ENCODE results near the gene ALLC. TPM values are rescaled to one million over a fixed set of nuclear protein-coding genes. Genes with fewer than 3 reads are reported as not detected.
"Not testable (repeated sequence)": the region's sequence is repeated elsewhere in the genome, so short reads cannot be mapped to it uniquely, and the experiment has no call there.

Gene ALLC
- total and polyA plus RNA-seq, 2 experiments from 2014 or later: not detected

GRCh38 chr2:3655871-3656761 lies 1.9 kb upstream of the ALLC start:
- Histone ChIP-seq H3K9me3 (ENCODE audit: low read depth) (no peaks in the 10 kb centered on the region), H3K36me3 (replicated peaks; ENCODE audit: insufficient read depth, low read depth) (no peaks in the 10 kb centered on the region), H3K4me1 (ENCODE audit: insufficient read depth) (peaks cover 15% of the 10 kb centered on the region), H4K20me1 (ENCODE audit: insufficient read depth, poor library complexity, severe bottlenecking) (no peaks in the 10 kb centered on the region), H3K27me3 (no peaks in the 10 kb centered on the region), H3K4me2 (no peak overlapping the region), H3K9me2 (replicated peaks; ENCODE audit: insufficient read depth) (no peaks in the 10 kb centered on the region), H3K79me2 (no peaks in the 10 kb centered on the region), H3K4me3 (no peak overlapping the region), H2AFZ (no peak overlapping the region), H3K27ac (no peak overlapping the region)
- no peak for DNase-seq (ENCODE audit: low spot score)
- TF ChIP-seq, protein P1, sequence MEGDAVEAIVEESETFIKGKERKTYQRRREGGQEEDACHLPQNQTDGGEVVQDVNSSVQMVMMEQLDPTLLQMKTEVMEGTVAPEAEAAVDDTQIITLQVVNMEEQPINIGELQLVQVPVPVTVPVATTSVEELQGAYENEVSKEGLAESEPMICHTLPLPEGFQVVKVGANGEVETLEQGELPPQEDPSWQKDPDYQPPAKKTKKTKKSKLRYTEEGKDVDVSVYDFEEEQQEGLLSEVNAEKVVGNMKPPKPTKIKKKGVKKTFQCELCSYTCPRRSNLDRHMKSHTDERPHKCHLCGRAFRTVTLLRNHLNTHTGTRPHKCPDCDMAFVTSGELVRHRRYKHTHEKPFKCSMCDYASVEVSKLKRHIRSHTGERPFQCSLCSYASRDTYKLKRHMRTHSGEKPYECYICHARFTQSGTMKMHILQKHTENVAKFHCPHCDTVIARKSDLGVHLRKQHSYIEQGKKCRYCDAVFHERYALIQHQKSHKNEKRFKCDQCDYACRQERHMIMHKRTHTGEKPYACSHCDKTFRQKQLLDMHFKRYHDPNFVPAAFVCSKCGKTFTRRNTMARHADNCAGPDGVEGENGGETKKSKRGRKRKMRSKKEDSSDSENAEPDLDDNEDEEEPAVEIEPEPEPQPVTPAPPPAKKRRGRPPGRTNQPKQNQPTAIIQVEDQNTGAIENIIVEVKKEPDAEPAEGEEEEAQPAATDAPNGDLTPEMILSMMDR (IDR thresholded peaks at IDR 0.05; ENCODE audit: poor library complexity): no peak
- no peak for TF ChIP-seq EZH2 (IDR thresholded peaks at IDR 0.05; ENCODE audit: borderline replicate concordance)
- no peak for TF ChIP-seq EZH2phosphoT487 (IDR thresholded peaks at IDR 0.05; ENCODE audit: low read depth, severe bottlenecking, unreplicated experiment)
- WGBS (ENCODE audit: low lambda C conversion rate, missing lambda C conversion rate): 93% methylated on average over 28 of the region's 28 CpGs

GRCh38 chr2:3656762-3657721 lies 958 bp upstream of the ALLC start:
- H3K36me3 ChIP-seq (replicated peaks; ENCODE audit: insufficient read depth, low read depth): no peaks in the 10 kb centered on the region
- no peaks in the 10 kb centered on the region for H3K27me3 ChIP-seq
- TF ChIP-seq, protein P1 (IDR thresholded peaks at IDR 0.05; ENCODE audit: poor library complexity): no peak
- TF ChIP-seq EZH2phosphoT487 (IDR thresholded peaks at IDR 0.05; ENCODE audit: low read depth, severe bottlenecking, unreplicated experiment) (no peak), EZH2 (IDR thresholded peaks at IDR 0.05; ENCODE audit: borderline replicate concordance) (no peak)
- no peak overlapping the region for H2AFZ ChIP-seq
- DNase-seq (ENCODE audit: low spot score): no peak
- H3K4me1 ChIP-seq (ENCODE audit: insufficient read depth): peaks cover 15% of the 10 kb centered on the region
- H3K79me2 ChIP-seq: no peaks in the 10 kb centered on the region
- H3K27ac ChIP-seq: no peak overlapping the region
- 69% methylated on average over 36 of the region's 36 CpGs for WGBS (ENCODE audit: low lambda C conversion rate, missing lambda C conversion rate)
- no peak overlapping the region for H3K4me2 ChIP-seq
- H4K20me1 ChIP-seq (ENCODE audit: insufficient read depth, poor library complexity, severe bottlenecking): no peaks in the 10 kb centered on the region
- H3K4me3 ChIP-seq: no peak overlapping the region
- no peaks in the 10 kb centered on the region for H3K9me3 ChIP-seq (ENCODE audit: low read depth)
- no peaks in the 10 kb centered on the region for H3K9me2 ChIP-seq (replicated peaks; ENCODE audit: insufficient read depth)

DNA sequence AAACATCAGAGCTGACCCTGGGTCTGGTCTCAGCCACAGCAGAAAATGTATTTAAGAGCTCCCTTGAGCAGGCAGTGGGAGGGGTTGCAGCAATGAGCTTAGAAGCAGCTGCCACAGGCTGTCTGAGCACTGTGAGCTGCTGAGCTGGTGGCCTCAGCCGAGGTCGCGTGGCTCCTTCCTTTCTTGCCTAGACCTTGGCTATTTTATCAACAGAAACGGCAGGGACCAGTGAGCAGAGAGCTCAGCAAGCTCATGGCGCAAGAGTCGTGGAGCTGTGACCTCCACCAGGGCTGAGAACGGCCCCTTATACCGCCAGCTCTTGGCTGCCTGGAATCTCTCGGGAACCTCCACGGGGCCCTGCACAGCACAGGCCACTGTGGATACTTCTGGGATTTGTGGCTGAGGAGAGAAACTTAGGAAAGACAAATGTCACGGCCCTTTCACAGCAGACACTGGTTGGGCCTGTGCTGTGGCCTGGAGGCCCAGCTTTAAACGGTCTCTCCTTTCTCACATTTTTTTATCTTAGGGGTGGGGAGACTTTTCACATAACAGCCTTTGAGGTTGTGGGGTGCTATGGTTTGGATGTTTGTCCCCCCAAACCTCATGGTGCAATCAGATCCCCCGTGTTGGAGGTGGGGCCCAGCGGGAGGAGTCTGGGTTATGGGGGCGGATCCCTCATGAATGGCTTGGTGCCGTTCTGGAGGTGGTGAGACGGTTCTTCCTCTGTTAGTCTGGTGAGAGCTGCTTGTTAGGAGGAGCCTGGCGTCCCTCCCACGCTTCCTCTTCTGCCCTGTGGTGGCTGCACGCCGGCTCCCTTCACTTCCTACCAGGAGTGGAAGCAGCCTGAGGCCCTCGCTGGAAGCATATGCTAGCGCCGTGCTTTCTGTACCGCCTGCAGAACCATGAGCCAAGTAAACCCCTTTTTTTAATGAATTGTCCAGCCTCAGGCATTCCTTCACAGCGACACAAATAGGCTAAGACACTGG lies 1.7 kb downstream of the ALLC start:
- no peak overlapping the region for H3K4me2 ChIP-seq
- TF ChIP-seq EZH2phosphoT487 (IDR thresholded peaks at IDR 0.05; ENCODE audit: low read depth, severe bottlenecking, unreplicated experiment) (no peak), EZH2 (IDR thresholded peaks at IDR 0.05; ENCODE audit: borderline replicate concordance) (no peak)
- TF ChIP-seq, protein P1 (IDR thresholded peaks at IDR 0.05; ENCODE audit: poor library complexity): no peak
- no peaks in the 10 kb centered on the region for H4K20me1 ChIP-seq (ENCODE audit: insufficient read depth, poor library complexity, severe bottlenecking)
- no peaks in the 10 kb centered on the region for H3K36me3 ChIP-seq (replicated peaks; ENCODE audit: insufficient read depth, low read depth)
- no peaks in the 10 kb centered on the region for H3K79me2 ChIP-seq
- H3K4me3 ChIP-seq: no peak overlapping the region
- DNase-seq (ENCODE audit: low spot score): no peak
- H3K27me3 ChIP-seq: no peaks in the 10 kb centered on the region
- no peaks in the 10 kb centered on the region for H3K9me2 ChIP-seq (replicated peaks; ENCODE audit: insufficient read depth)
- 84% methylated on average over 26 of the region's 26 CpGs for WGBS (ENCODE audit: low lambda C conversion rate, missing lambda C conversion rate)
- no peaks in the 10 kb centered on the region for H3K9me3 ChIP-seq (ENCODE audit: low read depth)
- peaks cover 15% of the 10 kb centered on the region for H3K4me1 ChIP-seq (ENCODE audit: insufficient read depth)
- H3K27ac ChIP-seq: peak overlapping the region; percentile 53
- H2AFZ ChIP-seq: peak overlapping the region; percentile 10

DNA sequence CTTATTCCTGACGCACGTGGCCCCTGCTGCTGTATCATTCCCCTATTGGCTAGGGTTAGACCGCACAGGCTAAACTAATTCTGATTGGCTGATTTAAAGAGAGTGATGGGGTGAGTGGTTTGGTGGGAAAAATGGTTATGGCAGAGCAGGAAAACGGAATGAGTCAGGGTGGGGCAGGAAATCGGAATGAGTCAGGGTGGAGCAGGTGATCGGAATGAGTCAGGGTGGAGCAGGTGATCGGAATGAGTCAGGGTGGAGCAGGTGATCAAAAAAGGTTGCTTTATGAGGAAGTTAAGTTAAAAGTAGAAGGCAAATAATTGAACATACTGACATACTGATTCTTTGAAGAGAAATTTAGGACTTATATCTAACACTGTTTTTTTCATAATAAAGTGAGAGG lies 2.6 kb downstream of the ALLC start:
- H2AFZ ChIP-seq; DNase-seq (ENCODE audit: low spot score); H3K79me2 ChIP-seq; H3K27ac ChIP-seq; H3K4me2 ChIP-seq; H3K9me3 ChIP-seq (ENCODE audit: low read depth); H3K27me3 ChIP-seq; H3K36me3 ChIP-seq (replicated peaks; ENCODE audit: insufficient read depth, low read depth); H3K9me2 ChIP-seq (replicated peaks; ENCODE audit: insufficient read depth); H4K20me1 ChIP-seq (ENCODE audit: insufficient read depth, poor library complexity, severe bottlenecking); H3K4me3 ChIP-seq: not testable (repeated sequence)
- 91% methylated on average over 7 of the region's 7 CpGs for WGBS (ENCODE audit: low lambda C conversion rate, missing lambda C conversion rate)
- H3K4me1 ChIP-seq (ENCODE audit: insufficient read depth): peaks cover 15% of the 10 kb centered on the region

All from hepatocyte (in vitro differentiated cells).